ENCODE data around the gene TEX264. TPM values are rescaled to one million over a fixed set of nuclear protein-coding genes. Genes with fewer than 3 reads are reported as not detected.

The TEX264 gene
- total RNA-seq, 4 donors from 2014 or later: 35.5 to 72.1 (median 62.8) TPM

DNA sequence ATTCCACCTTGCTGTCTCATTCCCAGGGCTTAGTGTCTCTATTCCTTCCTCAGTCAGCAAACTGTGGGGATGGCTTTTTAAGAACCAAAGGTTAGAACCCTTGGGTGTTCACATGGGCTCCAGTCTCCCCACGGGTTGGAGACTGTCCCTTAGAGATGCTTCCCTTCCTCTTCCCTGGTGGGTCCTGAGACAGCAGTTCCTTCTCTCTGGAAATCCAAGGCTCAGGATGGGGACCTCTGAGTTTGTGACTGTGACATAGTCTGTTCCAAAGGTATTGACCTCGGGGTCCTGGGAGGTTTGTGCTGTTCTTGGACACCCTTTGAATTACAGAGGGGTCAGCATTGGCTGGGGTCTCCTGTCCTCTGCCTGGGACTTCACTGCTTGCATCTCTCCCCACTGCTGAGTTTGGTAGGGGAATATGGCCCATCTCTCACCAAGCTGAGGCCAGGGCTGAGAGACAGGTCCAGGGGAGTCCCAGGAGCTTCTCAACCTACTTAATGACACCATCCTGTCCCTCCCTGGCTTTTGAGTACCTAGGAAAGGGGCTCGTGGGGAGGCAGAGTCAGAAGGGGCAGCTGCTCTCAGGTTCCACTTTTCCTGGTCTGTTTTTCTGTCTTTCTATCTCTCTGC is 37.3 kb downstream of the TEX264 start:
- TF ChIP-seq, protein P1, sequence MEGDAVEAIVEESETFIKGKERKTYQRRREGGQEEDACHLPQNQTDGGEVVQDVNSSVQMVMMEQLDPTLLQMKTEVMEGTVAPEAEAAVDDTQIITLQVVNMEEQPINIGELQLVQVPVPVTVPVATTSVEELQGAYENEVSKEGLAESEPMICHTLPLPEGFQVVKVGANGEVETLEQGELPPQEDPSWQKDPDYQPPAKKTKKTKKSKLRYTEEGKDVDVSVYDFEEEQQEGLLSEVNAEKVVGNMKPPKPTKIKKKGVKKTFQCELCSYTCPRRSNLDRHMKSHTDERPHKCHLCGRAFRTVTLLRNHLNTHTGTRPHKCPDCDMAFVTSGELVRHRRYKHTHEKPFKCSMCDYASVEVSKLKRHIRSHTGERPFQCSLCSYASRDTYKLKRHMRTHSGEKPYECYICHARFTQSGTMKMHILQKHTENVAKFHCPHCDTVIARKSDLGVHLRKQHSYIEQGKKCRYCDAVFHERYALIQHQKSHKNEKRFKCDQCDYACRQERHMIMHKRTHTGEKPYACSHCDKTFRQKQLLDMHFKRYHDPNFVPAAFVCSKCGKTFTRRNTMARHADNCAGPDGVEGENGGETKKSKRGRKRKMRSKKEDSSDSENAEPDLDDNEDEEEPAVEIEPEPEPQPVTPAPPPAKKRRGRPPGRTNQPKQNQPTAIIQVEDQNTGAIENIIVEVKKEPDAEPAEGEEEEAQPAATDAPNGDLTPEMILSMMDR (IDR thresholded peaks at IDR 0.05; ENCODE audit: low read depth): no peak

DNA sequence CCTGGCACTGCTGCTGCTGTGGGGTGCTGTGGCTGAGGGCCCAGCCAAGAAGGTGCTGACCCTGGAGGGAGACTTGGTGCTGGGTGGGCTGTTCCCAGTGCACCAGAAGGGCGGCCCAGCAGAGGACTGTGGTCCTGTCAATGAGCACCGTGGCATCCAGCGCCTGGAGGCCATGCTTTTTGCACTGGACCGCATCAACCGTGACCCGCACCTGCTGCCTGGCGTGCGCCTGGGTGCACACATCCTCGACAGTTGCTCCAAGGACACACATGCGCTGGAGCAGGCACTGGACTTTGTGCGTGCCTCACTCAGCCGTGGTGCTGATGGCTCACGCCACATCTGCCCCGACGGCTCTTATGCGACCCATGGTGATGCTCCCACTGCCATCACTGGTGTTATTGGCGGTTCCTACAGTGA is 38.0 kb downstream of the TEX264 start:
- TF ChIP-seq, protein P1 (IDR thresholded peaks at IDR 0.05; ENCODE audit: low read depth): no peak

DNA sequence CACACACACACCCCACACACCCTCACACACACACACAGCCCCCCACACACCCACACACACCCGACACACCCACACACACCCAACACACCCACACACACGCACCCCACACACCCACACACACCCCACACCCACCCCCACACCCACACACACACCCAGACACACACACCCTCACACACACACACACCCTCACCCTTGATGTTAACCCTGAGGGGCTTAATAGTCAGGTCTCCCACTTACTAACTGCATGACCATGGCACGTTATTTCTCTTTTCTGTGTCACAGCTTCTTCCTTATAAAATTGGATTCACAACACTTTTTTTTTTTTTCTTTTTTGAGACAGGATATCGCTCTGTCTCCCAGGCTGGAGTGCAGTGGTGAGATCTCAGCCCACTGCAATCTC is 38.6 kb downstream of the TEX264 start:
- TF ChIP-seq, protein P1 (IDR thresholded peaks at IDR 0.05; ENCODE audit: low read depth): no peak

DNA sequence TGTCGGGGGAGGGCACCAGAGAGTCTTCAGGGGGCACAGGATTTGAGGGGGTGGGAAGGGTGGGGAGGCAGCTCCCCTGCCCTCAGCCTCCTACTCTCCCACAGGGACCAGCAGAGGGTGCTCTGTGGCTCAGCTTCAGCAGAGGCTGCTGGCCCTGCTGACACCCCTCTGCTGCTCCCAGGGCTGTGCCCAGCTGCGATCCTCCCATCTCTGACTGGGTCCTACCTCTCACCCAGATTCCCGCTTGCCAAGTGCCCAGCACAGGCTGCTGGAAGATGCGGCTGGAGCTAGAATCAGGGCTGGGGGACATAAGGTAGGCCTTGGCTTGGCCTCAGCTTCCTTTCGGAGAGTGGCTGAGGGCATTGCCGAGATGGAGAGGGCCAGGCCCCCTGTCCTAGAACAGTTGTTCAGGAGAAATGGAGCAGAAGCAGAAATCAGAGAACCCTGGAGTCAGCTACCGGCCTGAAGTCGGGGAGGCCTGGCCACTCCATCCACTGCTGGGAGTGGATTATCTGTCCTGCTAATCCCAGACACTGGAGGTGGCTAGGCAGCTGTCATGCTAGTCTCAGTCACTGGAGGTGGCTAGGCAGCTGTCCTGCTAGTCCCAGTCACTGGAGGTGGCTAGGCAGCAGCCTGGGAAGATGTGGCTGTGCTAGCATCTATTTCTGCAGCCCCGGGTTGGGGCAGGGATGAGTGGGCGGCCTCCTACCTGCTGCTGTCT is 39.7 kb downstream of the TEX264 start:
- TF ChIP-seq, protein P1 (IDR thresholded peaks at IDR 0.05; ENCODE audit: low read depth): no peak

DNA sequence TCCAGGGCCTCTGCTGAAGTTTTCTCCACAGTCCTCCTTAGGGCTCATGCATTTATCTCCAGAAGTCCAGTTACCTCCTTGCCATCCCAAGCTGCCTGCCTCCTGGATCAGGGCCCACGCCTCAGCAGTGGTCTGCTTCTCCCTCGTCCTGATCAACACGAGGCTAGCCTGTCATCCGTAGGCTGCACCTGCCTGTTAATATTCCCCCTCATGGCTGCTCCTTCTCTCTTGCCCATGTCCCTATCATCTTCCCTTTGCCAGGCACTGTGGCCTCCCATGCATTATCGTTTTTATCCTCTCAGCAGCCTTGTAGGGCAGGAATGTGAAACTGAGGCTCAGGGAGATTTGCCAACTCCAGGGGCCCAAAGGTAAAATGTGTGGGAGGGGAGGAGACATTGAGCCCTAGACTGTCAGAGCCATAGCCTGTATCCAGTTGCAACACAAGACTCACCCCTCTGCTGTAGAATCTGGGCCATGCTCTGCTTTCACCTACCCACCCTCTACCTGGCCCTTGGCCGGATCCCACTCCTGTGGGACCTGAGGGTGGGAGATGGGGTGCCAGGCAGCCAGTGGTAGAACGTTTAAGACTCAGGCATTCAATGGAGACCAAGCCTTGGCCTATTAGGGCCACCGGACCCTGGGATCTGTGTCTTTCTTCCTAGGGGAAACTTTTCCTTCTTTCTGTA is 40.4 kb downstream of the TEX264 start:
- TF ChIP-seq, protein P1 (IDR thresholded peaks at IDR 0.05; ENCODE audit: low read depth): no peak

DNA sequence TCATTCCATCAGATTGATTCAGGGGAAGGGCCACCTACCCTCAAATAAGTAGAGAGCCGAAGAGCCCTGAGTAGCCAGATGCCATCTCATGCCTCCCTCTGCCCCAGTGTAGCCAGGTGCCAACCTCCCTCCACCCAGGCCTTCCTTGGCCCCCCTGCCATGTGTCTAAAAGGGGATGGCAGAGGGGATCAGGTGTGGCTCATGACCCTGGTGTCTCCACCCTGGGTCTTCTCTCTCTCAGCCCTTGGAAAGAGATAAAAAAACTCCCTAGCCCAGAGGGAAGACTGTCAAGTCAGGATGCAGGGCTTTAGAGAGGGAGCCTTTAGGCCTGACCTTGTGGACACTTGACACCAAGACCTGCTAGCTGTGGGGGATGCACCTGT is 41.0 kb downstream of the TEX264 start:
- TF ChIP-seq, protein P1 (IDR thresholded peaks at IDR 0.05; ENCODE audit: low read depth): no peak

DNA sequence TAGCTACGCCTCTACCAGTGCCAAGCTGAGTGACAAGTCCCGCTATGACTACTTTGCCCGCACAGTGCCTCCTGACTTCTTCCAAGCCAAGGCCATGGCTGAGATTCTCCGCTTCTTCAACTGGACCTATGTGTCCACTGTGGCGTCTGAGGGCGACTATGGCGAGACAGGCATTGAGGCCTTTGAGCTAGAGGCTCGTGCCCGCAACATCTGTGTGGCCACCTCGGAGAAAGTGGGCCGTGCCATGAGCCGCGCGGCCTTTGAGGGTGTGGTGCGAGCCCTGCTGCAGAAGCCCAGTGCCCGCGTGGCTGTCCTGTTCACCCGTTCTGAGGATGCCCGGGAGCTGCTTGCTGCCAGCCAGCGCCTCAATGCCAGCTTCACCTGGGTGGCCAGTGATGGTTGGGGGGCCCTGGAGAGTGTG is 41.5 kb downstream of the TEX264 start:
- TF ChIP-seq, protein P1 (IDR thresholded peaks at IDR 0.05; ENCODE audit: low read depth): no peak
